Measurements from ENCODE around the gene NKX1-1.
A peak's percentile ranks its signal among the peaks of the same experiment; 100 is the strongest.

NKX1-1 gene

GRCh38 chr4:1367936-1368289 lies 38.3 kb downstream of the NKX1-1 start:
- no peaks in the 10 kb centered on the region for H3K27me3 ChIP-seq (replicated peaks in 2 of 5; ENCODE audit: control insufficient read depth in 4 of 5, insufficient read depth in 5 of 5, low read length in 4 of 5)
- peaks cover 0 to 13% (median 7%) of the 10 kb centered on the region in 4 experiments for H3K36me3 ChIP-seq (ENCODE audit: control insufficient read depth in 4 of 4, insufficient read depth in 4 of 4, low read length in 3 of 4)
- CTCF ChIA-PET, result no interaction called here
- no peak for DNase-seq
- no peak overlapping the region for H3K4me3 ChIP-seq (ENCODE audit: control insufficient read depth in 1 of 7, extremely low read depth in 1 of 7, insufficient read depth in 4 of 7, low read depth in 2 of 7, low read length in 6 of 7)
- no peak overlapping the region for H3K27ac ChIP-seq (ENCODE audit: insufficient read depth in 1 of 2, low read depth in 1 of 2, low read length in 2 of 2, poor library complexity in 1 of 2, severe bottlenecking in 2 of 2)
- no peaks in the 10 kb centered on the region for H3K4me1 ChIP-seq (ENCODE audit: control extremely low read depth in 1 of 4, control insufficient read depth in 4 of 4, insufficient read depth in 4 of 4, low read length in 3 of 4)
- 98% methylated on average over 10 of the region's 10 CpGs for WGBS (ENCODE audit: insufficient coverage)
- H3K9me3 ChIP-seq (ENCODE audit: control extremely low read depth in 1 of 5, control insufficient read depth in 4 of 5, insufficient read depth in 2 of 5, low read depth in 1 of 5, low read length in 4 of 5), result no peaks in the 10 kb centered on the region
- POLR2A ChIA-PET, result no interaction called here

GRCh38 chr4:1367230-1367935 lies 38.9 kb downstream of the NKX1-1 start:
- ChIA-PET POLR2A (no interaction called here), CTCF (interaction anchor here (1.0 kb wide), 1 partner anchor 10 kb away, joined by 4 read pairs; no protein-coding TSS in a partner anchor)
- H3K36me3 ChIP-seq (ENCODE audit: control insufficient read depth in 4 of 4, insufficient read depth in 4 of 4, low read length in 3 of 4), result peaks cover 0 to 13% (median 6%) of the 10 kb centered on the region in 4 experiments
- H3K4me3 ChIP-seq (ENCODE audit: control insufficient read depth in 1 of 7, extremely low read depth in 1 of 7, insufficient read depth in 4 of 7, low read depth in 2 of 7, low read length in 6 of 7), result no peak overlapping the region
- no peaks in the 10 kb centered on the region for H3K4me1 ChIP-seq (ENCODE audit: control extremely low read depth in 1 of 4, control insufficient read depth in 4 of 4, insufficient read depth in 4 of 4, low read length in 3 of 4)
- DNase-seq, result no peak
- no peaks in the 10 kb centered on the region for H3K27me3 ChIP-seq (replicated peaks in 2 of 5; ENCODE audit: control insufficient read depth in 4 of 5, insufficient read depth in 5 of 5, low read length in 4 of 5)
- no peaks in the 10 kb centered on the region for H3K9me3 ChIP-seq (ENCODE audit: control extremely low read depth in 1 of 5, control insufficient read depth in 4 of 5, insufficient read depth in 2 of 5, low read depth in 1 of 5, low read length in 4 of 5)
- 100% methylated on average over 12 of the region's 17 CpGs for WGBS (ENCODE audit: insufficient coverage)
- no peak overlapping the region for H3K27ac ChIP-seq (ENCODE audit: insufficient read depth in 1 of 2, low read depth in 1 of 2, low read length in 2 of 2, poor library complexity in 1 of 2, severe bottlenecking in 2 of 2)

- H3K27ac ChIP-seq (ENCODE audit: insufficient read depth in 1 of 2, low read depth in 1 of 2, low read length in 2 of 2, poor library complexity in 1 of 2, severe bottlenecking in 2 of 2), result no peak overlapping the region
- WGBS (ENCODE audit: insufficient coverage), result 97% methylated on average over 34 of the region's 35 CpGs
- POLR2A ChIA-PET, result no interaction called here
Measured at GRCh38 chr4:1366371-1367229, 39.6 kb downstream of the NKX1-1 start.

GRCh38 chr4:1365271-1366178 lies 40.7 kb downstream of the NKX1-1 start:
- H3K36me3 ChIP-seq (ENCODE audit: control insufficient read depth in 4 of 4, insufficient read depth in 4 of 4, low read length in 3 of 4), result peaks cover 0 to 7% (median 3%) of the 10 kb centered on the region in 4 experiments
- no peak overlapping the region for H3K4me3 ChIP-seq (ENCODE audit: control insufficient read depth in 1 of 7, extremely low read depth in 1 of 7, insufficient read depth in 4 of 7, low read depth in 2 of 7, low read length in 6 of 7)
- POLR2A ChIA-PET, result no interaction called here
- H3K27me3 ChIP-seq (replicated peaks in 2 of 5; ENCODE audit: control insufficient read depth in 4 of 5, insufficient read depth in 5 of 5, low read length in 4 of 5), result no peaks in the 10 kb centered on the region
- H3K9me3 ChIP-seq (ENCODE audit: control extremely low read depth in 1 of 5, control insufficient read depth in 4 of 5, insufficient read depth in 2 of 5, low read depth in 1 of 5, low read length in 4 of 5), result no peaks in the 10 kb centered on the region
- peak in 2 of 3 donors; percentile 5 to 6 for DNase-seq
- no peak overlapping the region for H3K27ac ChIP-seq (ENCODE audit: insufficient read depth in 1 of 2, low read depth in 1 of 2, low read length in 2 of 2, poor library complexity in 1 of 2, severe bottlenecking in 2 of 2)
- WGBS (ENCODE audit: insufficient coverage), result 91% methylated on average over 18 of the region's 25 CpGs
- CTCF ChIA-PET, result interaction anchor here (0.9 to 1.6 kb wide), 2 partner anchors 11 to 26 kb away, joined by 3 read pairs; no protein-coding TSS in a partner anchor
- H3K4me1 ChIP-seq (ENCODE audit: control extremely low read depth in 1 of 4, control insufficient read depth in 4 of 4, insufficient read depth in 4 of 4, low read length in 3 of 4), result no peaks in the 10 kb centered on the region

More at GRCh38 chr4:1366371-1367229, 39.6 kb downstream of the NKX1-1 start:
- Histone ChIP-seq H3K9me3 (ENCODE audit: control extremely low read depth in 1 of 5, control insufficient read depth in 4 of 5, insufficient read depth in 2 of 5, low read depth in 1 of 5, low read length in 4 of 5) (no peaks in the 10 kb centered on the region), H3K36me3 (ENCODE audit: control insufficient read depth in 4 of 4, insufficient read depth in 4 of 4, low read length in 3 of 4) (peaks cover 0 to 9% (median 3%) of the 10 kb centered on the region in 4 experiments), H3K27me3 (replicated peaks in 2 of 5; ENCODE audit: control insufficient read depth in 4 of 5, insufficient read depth in 5 of 5, low read length in 4 of 5) (no peaks in the 10 kb centered on the region), H3K4me3 (ENCODE audit: control insufficient read depth in 1 of 7, extremely low read depth in 1 of 7, insufficient read depth in 4 of 7, low read depth in 2 of 7, low read length in 6 of 7) (no peak overlapping the region), H3K4me1 (ENCODE audit: control extremely low read depth in 1 of 4, control insufficient read depth in 4 of 4, insufficient read depth in 4 of 4, low read length in 3 of 4) (no peaks in the 10 kb centered on the region)
- CTCF ChIA-PET, result interaction anchor here (1.0 to 1.6 kb wide), 2 partner anchors 9 to 12 kb away, joined by 3 to 4 read pairs; no protein-coding TSS in a partner anchor
- no peak for DNase-seq

- ChIA-PET POLR2A (no interaction called here), CTCF (interaction anchor here (0.9 kb wide), 1 partner anchor 27 kb away, joined by 3 read pairs; no protein-coding TSS in a partner anchor)
- Histone ChIP-seq H3K27me3 (replicated peaks in 2 of 5; ENCODE audit: control insufficient read depth in 4 of 5, insufficient read depth in 5 of 5, low read length in 4 of 5) (no peaks in the 10 kb centered on the region), H3K4me3 (ENCODE audit: control insufficient read depth in 1 of 7, extremely low read depth in 1 of 7, insufficient read depth in 4 of 7, low read depth in 2 of 7, low read length in 6 of 7) (no peak overlapping the region), H3K4me1 (ENCODE audit: control extremely low read depth in 1 of 4, control insufficient read depth in 4 of 4, insufficient read depth in 4 of 4, low read length in 3 of 4) (no peaks in the 10 kb centered on the region), H3K27ac (ENCODE audit: insufficient read depth in 1 of 2, low read depth in 1 of 2, low read length in 2 of 2, poor library complexity in 1 of 2, severe bottlenecking in 2 of 2) (no peak overlapping the region), H3K36me3 (ENCODE audit: control insufficient read depth in 4 of 4, insufficient read depth in 4 of 4, low read length in 3 of 4) (peaks cover 0 to 7% (median 3%) of the 10 kb centered on the region in 4 experiments), H3K9me3 (ENCODE audit: control extremely low read depth in 1 of 5, control insufficient read depth in 4 of 5, insufficient read depth in 2 of 5, low read depth in 1 of 5, low read length in 4 of 5) (no peaks in the 10 kb centered on the region)
- WGBS (ENCODE audit: insufficient coverage), result 95% methylated on average over 12 of the region's 13 CpGs
- no peak for DNase-seq
Measured at GRCh38 chr4:1364748-1365147, 41.5 kb downstream of the NKX1-1 start.

GRCh38 chr4:1364217-1364616 lies 42.0 kb downstream of the NKX1-1 start:
- POLR2A ChIA-PET, result no interaction called here
- Histone ChIP-seq H3K9me3 (ENCODE audit: control extremely low read depth in 1 of 5, control insufficient read depth in 4 of 5, insufficient read depth in 2 of 5, low read depth in 1 of 5, low read length in 4 of 5) (no peaks in the 10 kb centered on the region), H3K36me3 (ENCODE audit: control insufficient read depth in 4 of 4, insufficient read depth in 4 of 4, low read length in 3 of 4) (peaks cover 0 to 7% (median 3%) of the 10 kb centered on the region in 4 experiments), H3K27ac (ENCODE audit: insufficient read depth in 1 of 2, low read depth in 1 of 2, low read length in 2 of 2, poor library complexity in 1 of 2, severe bottlenecking in 2 of 2) (no peak overlapping the region), H3K4me3 (ENCODE audit: control insufficient read depth in 1 of 7, extremely low read depth in 1 of 7, insufficient read depth in 4 of 7, low read depth in 2 of 7, low read length in 6 of 7) (no peak overlapping the region), H3K4me1 (ENCODE audit: control extremely low read depth in 1 of 4, control insufficient read depth in 4 of 4, insufficient read depth in 4 of 4, low read length in 3 of 4) (no peaks in the 10 kb centered on the region), H3K27me3 (replicated peaks in 2 of 5; ENCODE audit: control insufficient read depth in 4 of 5, insufficient read depth in 5 of 5, low read length in 4 of 5) (no peaks in the 10 kb centered on the region)
- CTCF ChIA-PET, result no interaction called here
- no peak for DNase-seq
- over 99% methylated on average over 14 of the region's 18 CpGs for WGBS (ENCODE audit: insufficient coverage)

Measured in common myeloid progenitor, CD34-positive (primary cell).